Stimulated activated CD8-positive, alpha-beta memory T cell treated with anti-CD3 and anti-CD28 coated beads, Interleukin-7, amount 100 ng/mL, for 4 hours (primary cell): ENCODE results near the gene SLC35F1.

Experiments
- DNase-seq, 2 donors: peaks; one replicate each; pipeline ENCODE4 v3.0.0-alpha.2; 2020; ENCODE audit warnings: low read depth in 2 of 2

Gene SLC35F1

GRCh38 chr6:118313762-118314161, 406.7 kb downstream of the SLC35F1 start:
- DNase-seq: no peak

DNA sequence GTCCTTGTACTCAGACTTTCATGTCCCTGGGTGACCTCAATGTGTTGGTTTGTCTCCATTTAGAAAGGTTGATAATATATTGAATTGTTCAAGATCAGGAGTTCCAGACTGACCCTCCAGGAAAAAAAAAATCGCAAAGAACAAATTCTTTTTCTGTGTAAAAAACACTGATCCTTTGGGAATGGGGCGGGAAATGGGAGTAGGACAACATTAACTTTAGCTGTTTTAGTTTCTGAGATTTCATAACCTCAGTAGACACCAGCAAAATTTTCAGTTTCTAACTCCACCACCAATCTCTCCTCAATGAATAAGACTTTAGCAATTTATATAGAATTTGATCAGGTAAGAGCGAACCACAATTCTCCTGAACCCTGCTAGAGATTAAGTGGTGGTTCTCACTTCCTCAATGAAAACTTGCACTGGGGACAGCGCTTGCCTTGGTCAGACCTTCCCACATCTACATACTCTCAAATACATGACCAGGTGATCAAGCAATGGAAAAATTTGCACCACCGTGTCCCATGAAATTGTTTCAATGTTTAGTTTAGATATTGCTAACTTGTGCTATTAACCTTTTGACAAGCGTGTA, 409.8 kb downstream of the SLC35F1 start:
- no peak for DNase-seq

- DNase-seq: no peak
Measured at GRCh38 chr6:118317581-118318563, 410.8 kb downstream of the SLC35F1 start.

DNA sequence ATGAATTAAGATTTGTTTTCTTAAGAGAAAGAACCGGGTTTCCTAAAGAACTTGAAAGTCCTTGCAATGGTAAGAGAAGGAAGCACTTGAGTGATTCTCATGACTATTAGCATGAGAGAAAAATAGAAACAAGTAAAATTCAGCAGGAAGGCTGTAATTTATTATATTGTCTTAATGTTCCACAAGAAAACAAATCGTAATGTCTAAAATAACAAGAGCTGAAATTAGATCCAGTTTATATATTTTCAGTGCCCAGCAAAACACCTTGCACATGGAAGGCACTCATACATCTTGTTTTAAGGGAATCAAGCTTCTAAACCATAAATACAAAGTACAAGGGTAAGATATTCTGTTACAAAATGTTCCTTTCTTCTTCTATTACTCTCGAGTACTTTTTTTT, 411.6 kb downstream of the SLC35F1 start:
- DNase-seq: no peak

- DNase-seq: no peak
Measured at GRCh38 chr6:118319416-118319815, 412.4 kb downstream of the SLC35F1 start.

GRCh38 chr6:118319894-118320649, 413.0 kb downstream of the SLC35F1 start:
- no peak for DNase-seq

DNA sequence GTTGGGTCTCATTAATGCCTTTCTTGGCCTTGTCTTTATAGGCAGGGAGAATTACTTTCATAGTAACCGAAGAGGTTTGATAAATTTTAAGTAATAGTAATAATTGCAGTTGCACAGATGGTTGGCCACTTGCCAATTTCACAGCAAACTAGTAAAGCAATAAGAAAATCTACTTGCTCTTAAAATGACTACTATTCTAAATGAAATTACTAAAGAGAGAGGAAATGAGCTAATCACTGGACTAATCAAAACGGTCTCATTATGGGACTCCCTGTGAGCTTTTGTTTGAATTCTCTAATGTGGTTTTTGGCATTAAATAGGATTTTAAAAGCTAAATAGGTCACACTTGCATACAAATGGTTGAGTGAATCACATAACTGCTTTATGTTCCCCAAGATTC, 413.6 kb downstream of the SLC35F1 start:
- no peak for DNase-seq

DNA sequence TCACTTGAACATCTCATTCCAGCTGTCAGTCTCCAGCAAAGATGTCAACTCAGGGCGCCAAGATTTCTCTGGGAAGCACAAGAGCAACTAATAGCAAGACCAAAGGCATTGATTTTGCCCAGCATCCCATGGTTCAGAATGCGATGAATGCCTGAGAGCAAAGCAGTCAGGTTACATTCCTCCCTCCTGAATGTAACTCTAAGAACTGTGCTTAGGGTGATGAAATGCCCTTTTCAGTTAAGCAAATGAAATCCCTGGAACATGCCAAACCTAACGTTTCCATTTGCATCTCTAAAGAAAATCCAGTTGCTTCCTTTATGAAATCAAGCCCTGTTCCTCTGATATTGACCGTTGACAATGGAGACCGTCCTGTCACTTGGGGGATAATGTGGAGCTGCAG, 417.1 kb downstream of the SLC35F1 start:
- no peak for DNase-seq

- no peak for DNase-seq
Measured at GRCh38 chr6:118325220-118325860, 418.3 kb downstream of the SLC35F1 start.

DNA sequence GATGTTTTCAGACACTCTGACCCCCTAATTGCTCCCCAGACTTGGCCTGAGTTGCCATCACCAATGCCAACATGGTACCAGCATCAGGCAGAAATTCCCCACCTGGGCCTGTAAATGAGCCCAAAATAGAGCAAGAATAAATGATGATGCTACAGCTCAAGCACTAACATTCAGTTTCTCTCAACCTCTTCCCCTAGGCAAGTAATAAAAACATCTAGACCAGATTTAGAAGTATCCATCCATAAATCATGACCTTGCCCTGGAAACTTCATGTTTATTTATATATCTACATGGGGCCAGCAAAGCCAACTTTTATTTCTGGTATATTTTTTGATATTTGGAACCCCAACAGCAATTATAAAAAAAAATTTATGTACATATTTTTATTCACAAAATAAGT, 419.6 kb downstream of the SLC35F1 start:
- no peak for DNase-seq

DNA sequence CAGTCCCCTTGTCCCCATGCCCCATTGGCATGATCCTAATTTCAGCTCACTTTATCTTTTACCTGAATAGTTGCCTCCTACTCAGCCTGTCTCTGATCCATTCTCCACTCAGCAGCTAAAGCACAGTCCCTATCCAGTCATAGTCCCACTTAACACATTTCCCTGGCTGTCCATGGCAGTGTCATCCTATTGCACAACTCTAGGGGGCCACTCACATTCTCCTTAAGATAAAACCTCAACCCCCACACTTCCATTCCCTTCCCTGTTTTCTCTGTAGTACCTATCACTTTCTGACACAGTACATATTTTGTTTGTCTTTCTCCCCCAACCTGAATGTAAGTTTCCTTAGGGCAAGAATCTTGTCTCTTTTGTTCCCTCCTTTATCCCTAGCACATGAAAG, 420.2 kb downstream of the SLC35F1 start:
- DNase-seq: no peak

- no peak for DNase-seq
Measured at GRCh38 chr6:118333772-118334171, 426.7 kb downstream of the SLC35F1 start.

- DNase-seq: no peak
Measured at GRCh38 chr6:118334634-118335033, 427.6 kb downstream of the SLC35F1 start.

DNA sequence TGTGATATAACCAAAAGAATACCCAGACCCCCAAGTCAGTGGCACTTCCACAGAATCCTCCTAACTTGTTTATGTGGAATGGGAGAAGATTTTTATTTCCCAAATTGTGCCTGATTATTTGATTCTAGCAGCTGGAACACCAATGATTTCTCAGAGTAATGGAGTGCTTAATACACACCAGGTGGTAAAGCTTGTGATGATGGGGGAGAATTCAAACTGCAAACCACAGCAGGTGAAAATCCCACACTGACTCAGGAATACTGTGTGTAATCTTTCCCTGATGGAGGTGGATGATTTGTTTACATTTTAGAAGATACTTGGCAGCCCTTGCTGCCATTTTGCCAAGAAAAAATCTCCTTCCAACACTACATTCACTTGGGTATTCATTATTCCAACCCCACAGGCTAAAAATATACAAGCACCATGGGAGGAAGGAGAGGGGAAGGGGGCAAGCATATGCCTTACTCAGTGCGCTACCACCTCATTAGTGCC, 428.3 kb downstream of the SLC35F1 start:
- no peak for DNase-seq

GRCh38 chr6:118344014-118344670, 437.1 kb downstream of the SLC35F1 start:
- no peak for DNase-seq

GRCh38 chr6:118350881-118351430, 443.9 kb downstream of the SLC35F1 start:
- DNase-seq: no peak

- no peak for DNase-seq
Measured at GRCh38 chr6:118353564-118353963, 446.5 kb downstream of the SLC35F1 start.

GRCh38 chr6:118354641-118355040, 447.6 kb downstream of the SLC35F1 start:
- DNase-seq: no peak

DNA sequence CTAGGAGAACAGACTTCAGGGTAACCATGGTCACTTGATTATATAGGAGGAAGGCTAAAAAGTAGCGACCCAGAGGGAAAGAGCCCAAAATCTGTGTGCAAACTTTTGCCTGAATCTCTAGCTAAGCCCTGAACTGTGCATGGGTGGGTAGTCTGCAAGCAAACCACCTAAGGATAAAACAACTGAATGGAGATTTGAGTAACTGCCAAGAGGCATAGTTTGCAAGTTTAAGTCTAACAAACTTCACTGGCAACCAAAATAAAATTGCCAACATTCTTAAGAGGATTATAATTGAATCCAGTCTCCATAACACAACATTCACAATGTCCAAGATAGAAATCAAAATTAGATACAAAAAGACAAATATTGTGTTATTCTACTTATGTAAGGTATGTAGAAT, 449.0 kb downstream of the SLC35F1 start:
- DNase-seq: no peak

DNA sequence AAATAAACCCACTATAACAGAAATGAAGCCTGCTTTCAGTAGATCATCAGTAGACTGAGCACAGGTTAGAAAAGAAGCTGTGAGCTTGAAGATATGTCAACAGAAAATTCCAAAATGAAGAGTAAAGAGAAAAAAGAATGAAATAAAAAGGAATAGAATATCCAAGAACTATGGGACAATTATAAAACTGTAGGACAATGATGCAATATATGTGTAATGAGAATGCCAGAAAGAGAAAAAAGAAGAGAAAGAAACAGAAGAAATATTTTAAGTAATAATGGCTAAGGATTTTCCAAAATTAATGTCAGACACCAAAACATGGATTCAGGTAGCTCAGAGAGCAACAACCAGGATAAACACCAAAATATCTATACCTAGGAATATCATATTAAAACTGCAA, 449.6 kb downstream of the SLC35F1 start:
- no peak for DNase-seq
